NCI-H1417 (cell line): ENCODE data around the gene SULT1E1.

ENCODE experiments used
- DNase-seq, 3 experiments: peaks; one replicate each; lab custom pipeline; 2025; lab: John Stamatoyannopoulos, UW

Gene SULT1E1, protein sequence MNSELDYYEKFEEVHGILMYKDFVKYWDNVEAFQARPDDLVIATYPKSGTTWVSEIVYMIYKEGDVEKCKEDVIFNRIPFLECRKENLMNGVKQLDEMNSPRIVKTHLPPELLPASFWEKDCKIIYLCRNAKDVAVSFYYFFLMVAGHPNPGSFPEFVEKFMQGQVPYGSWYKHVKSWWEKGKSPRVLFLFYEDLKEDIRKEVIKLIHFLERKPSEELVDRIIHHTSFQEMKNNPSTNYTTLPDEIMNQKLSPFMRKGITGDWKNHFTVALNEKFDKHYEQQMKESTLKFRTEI

DNA sequence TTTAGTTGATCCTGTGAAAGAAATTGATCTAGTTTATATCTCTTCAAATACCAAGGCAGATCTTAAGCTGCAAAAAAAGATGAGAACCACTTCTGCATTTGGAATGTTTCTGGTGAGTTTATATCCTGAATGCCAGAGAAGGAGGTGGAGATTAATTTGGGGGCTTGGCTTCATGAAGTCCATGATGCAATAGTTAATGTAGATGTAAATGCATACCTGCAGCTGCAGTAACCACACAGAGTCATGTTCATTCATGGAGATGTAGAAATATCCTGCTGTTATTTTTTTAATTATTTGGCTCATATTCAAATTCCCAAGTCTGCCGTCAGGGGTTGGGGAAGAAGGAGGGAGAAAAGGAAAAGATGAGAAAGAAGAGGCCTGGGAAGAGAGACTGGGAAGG lies at the start of gene SULT1E1:
TSS of gene SULT1E1 (minus strand) at position 94 of the 400 bp plus-strand sequence. CDS start 2,501 bp downstream, outside the sequence.
- DNase-seq: peak in 1 of 3 experiments; percentile 18

DNA sequence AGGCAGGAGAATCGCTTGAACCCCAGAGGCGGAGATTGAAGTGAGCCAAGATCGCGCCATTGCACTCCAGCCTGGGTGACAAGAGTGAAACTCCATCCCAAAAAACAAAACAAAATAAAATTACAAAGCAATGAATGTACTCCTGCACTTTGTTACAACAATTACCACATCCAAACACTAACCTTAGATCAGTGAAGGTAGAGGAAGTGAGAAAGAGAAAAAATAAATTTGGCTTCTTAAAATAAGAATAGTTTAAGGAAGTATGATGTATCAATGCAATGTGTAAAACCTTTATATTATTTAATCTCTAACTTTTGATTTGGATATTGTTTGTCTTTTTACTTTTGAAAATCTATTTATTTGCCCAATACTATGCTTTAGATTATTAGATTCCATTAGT lies 49.2 kb upstream of the SULT1E1 start:
- no peak for DNase-seq

DNA sequence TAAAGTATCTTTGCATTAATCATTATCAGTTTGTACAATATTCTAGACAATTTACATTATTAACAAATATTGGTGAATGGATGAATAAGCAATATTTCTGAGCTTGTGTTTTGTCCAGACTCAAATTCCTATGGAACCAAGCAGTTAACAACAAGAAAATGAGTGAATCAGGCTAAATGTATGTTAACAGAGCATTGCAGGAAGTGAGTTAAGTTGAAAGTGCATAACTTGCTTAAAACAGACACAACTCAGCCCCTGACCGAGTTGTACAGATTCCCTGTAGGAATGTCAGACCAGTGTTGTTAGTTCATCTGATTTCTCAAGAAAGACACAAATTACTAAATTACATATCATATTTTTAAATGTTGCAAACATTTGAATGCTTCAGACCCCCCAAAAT lies 47.2 kb upstream of the SULT1E1 start:
- DNase-seq: no peak

- peak in 2 of 3 experiments; percentile 12 to 50 for DNase-seq
Measured at GRCh38 chr4:69896530-69897116, 36.7 kb upstream of the SULT1E1 start.

DNA sequence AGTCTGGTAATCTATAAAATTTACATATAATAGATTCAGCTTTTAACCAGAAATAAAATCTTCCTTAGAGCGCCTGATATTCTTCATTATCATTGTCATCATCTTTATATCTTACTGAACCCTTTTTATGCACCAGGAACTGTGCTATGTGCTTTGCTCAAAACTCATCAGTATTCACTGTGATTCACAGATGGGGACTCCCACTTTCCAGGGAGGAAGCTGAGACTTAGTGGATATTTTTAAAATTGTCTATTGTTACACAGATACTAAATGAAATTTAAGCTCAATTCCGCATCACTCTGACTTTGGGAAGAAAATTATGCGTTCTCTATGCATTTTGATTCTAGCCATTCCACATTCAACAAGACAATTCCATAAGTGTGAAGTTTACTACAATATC lies 34.8 kb upstream of the SULT1E1 start:
- DNase-seq: no peak

DNA sequence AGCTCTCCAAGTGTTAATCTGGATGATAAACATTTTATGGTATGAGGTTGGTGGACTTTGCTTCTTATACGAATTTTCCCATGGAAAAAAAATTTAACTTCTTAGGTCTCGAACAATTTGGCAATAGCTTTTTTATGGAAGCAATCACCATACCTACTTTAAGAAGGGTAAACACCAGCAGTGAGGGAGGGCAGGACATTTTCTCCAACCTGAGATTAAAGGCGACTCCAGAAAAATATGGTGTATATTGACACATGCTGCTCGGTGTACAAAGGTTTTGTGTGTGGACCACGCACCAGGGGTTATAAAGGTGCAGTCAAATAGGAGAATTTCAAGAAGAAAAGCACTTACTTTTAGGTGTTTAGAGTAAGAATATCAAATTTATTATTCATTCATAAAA lies 34.2 kb upstream of the SULT1E1 start:
- DNase-seq: no peak

GRCh38 chr4:69888336-69888735 lies 28.4 kb upstream of the SULT1E1 start:
- DNase-seq: no peak

- no peak for DNase-seq
Measured at GRCh38 chr4:69882150-69882549, 22.2 kb upstream of the SULT1E1 start.

GRCh38 chr4:69881173-69881773 lies 21.3 kb upstream of the SULT1E1 start:
- peak; percentile 9 to 72 (median 39) for DNase-seq

GRCh38 chr4:69878250-69878649 lies 18.3 kb upstream of the SULT1E1 start:
- DNase-seq: no peak

DNA sequence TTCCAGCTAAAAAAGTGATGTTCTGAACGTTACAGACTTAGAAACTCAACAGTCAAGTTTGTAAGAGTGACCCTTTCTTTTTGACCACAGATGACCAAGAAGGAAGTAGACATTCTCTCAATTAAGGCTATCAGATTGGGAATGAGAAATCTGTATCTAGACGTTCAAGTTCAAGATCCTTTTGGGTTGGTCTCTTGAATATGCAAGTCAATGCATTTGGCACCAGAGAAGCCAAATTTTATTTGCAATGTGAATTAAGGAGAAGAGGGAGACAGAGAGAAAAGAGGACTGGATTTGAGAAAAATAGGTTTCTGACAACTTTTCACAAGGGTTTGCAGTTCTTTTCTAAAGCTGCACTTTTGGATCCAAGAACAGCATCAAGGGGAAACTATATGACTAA lies 17.5 kb upstream of the SULT1E1 start:
- no peak for DNase-seq

DNA sequence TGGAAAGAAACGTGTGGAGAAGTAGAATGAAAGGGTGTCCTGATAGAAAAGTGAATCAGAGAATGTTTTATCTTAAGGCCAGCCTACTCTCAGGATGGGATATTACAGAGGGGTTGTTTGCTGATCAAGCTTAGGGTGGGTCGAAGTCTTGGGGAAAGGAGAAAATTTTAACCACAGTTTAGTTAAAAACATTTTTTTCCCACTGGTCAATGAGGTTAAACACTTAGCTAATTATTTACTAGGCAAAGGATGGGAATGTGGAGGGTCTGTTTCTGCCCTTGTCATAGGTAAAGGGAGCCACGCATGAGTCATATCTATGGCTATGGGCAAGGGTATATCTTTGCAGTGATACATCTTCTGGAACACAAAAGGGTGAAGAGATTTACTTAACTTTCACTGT lies 16.1 kb upstream of the SULT1E1 start:
- DNase-seq: no peak

- DNase-seq: no peak
Measured at GRCh38 chr4:69875576-69875975, 15.6 kb upstream of the SULT1E1 start.

DNA sequence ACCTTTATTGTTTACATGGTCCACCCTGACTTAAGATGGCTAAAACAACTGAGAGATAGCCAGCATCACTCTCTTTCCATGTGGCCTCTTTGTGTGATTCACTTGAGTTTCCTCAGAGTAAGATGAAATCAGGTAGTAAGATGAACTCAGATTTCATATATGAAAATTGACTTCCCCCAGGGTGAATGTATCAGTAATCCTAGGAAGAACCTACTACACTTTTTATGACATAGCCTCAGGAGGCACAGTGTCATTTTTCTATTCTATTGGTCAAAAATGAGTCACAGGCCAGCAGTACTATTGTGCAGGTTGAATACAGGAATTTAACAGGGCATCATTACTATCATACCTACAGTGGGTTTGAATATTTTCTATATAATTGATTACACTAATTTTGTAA lies 14.6 kb upstream of the SULT1E1 start:
- no peak for DNase-seq

DNA sequence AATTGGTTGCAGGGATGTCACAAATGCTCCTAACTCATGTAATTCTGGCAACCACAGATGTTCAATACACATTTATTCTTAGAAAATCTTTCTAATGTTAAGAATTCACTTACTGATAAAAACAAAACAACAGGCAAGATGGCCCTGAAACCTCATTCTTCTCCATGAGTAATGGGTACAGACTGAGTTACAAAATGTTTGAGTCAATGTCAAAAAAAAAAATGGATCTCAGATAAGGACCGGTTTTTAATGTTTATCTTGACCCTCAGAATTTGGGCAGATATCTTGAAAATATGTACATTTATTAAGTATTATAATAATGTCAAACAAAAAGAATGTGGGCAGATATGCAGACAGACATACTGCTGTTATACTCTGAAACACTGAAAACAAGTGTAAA lies 1.8 kb upstream of the SULT1E1 start:
- no peak for DNase-seq

- DNase-seq: no peak
Measured at GRCh38 chr4:69860521-69861298, 765 bp upstream of the SULT1E1 start.

DNA sequence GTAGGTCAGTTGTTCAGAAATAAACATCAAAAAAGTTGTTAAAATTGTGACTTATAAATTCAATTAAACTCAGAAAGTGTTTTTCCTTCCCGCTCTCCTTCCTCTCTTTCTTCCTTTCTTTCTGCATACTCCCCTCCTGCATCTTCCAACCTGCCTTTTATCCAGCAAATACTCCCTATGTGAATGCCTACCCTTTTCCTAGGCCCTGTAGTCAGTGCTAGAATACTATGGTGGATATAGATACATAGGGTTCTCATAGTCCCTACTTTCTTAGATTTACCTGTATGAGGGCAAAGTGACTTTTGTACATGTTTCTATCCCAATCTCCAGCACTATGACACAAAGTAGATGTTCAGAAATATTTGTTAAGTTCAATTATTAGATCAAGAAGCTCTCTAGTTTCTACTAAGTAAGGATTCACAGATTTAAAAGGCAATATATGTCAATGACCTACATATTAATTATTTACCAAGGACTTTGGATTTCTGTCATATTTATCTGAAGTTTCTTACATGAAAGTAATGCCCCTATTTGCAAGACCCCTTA lies 732 bp downstream of the SULT1E1 start:
- no peak for DNase-seq

- DNase-seq: peak in 2 of 3 experiments; percentile 24 to 87
Measured at GRCh38 chr4:69858690-69859089, 1.3 kb downstream of the SULT1E1 start.

DNA sequence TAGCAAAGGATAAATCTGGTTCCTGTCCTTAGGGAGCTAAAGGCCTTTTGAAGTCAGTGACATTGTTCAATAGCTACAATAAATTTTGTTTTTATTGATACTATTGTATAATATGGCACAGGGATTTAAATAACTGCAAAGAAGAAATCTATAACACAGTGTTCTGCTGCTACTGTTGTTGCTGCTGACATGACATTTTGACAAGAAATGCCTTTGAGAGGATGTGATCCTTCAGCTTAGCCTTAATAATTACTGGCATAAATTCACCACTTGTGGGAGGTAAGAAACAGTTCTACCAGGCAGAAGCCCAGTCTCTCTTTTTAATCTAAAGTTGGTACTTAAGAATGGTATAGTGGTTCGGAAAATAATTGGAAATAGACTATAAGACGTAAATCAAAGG lies 4.1 kb downstream of the SULT1E1 start:
- no peak for DNase-seq

GRCh38 chr4:69849969-69850368 lies 10.0 kb downstream of the SULT1E1 start:
- no peak for DNase-seq

- DNase-seq: no peak
Measured at GRCh38 chr4:69849297-69849696, 10.6 kb downstream of the SULT1E1 start.

- no peak for DNase-seq
Measured at GRCh38 chr4:69848028-69848427, 11.9 kb downstream of the SULT1E1 start.
